ENCODE results near the gene LIPC. TPM values are rescaled to one million over a fixed set of nuclear protein-coding genes. Genes with fewer than 3 reads are reported as not detected.

LIPC gene
- total and polyA plus RNA-seq, 2 donors (not counting 3 experiments of a cell fraction or from before 2014, with no cell fraction given) = not detected

GRCh38 chr15:58589047-58589446, 157.3 kb downstream of the LIPC start:
- POLR2A ChIA-PET = no interaction called here
- intact Hi-C loops (cut with micrococcal nuclease) (no loop called here), dilution Hi-C loops (cut with MboI; ENCODE audit: extremely low pct_ligation_motif_present, low sequenced_read_pairs) (no loop called here)
- no peak overlapping the region for H3K27ac ChIP-seq (ENCODE audit: insufficient read depth, low read depth, low read length)
- CTCF ChIA-PET = interaction anchor here (0.6 kb wide), 1 partner anchor 88 kb away, joined by 4 read pairs; no protein-coding TSS in a partner anchor
- H3K9ac ChIP-seq (replicated peaks; ENCODE audit: extremely low read depth, insufficient read depth, low read length) = no peak overlapping the region
- H3K27me3 ChIP-seq (ENCODE audit: control insufficient read depth in 2 of 2, insufficient read depth in 2 of 2, low read length in 2 of 2) = no peaks in the 10 kb centered on the region
- H2AFZ ChIP-seq (ENCODE audit: low read depth, low read length) = no peak overlapping the region
- FAIRE-seq (no peak), DNase-seq (ENCODE audit: low read depth, low spot score) (no peak)
- no peaks in the 10 kb centered on the region for H3K9me3 ChIP-seq (replicated peaks; ENCODE audit: control insufficient read depth, insufficient read depth, low read length)
- no peaks in the 10 kb centered on the region for H3K4me1 ChIP-seq (ENCODE audit: control insufficient read depth, extremely low read depth, insufficient read depth, low read length)
- H3K4me2 ChIP-seq (ENCODE audit: insufficient read depth, low read length) = no peak overlapping the region
- H4K20me1 ChIP-seq (replicated peaks; ENCODE audit: control insufficient read depth, extremely low read depth, insufficient read depth, low read length) = no peaks in the 10 kb centered on the region
- no TSS peak for BruUV-seq (replicated peaks)
- no peaks in the 10 kb centered on the region for H3K9me1 ChIP-seq (replicated peaks; ENCODE audit: control insufficient read depth, extremely low read depth, insufficient read depth, low read length)
- TF ChIP-seq POLR2AphosphoS5 (IDR thresholded peaks at IDR 0.05; ENCODE audit: insufficient read depth, low read depth, low read length) (no peak), MYC (IDR thresholded peaks at IDR 0.05; ENCODE audit: low read depth, low read length) (no peak), JUN (IDR thresholded peaks at IDR 0.05; ENCODE audit: borderline replicate concordance, insufficient read depth, insufficient read length, low read depth) (no peak), CTCF (IDR thresholded peaks at IDR 0.05; ENCODE audit: extremely low read depth in 1 of 2, insufficient read depth in 1 of 2, low read depth in 1 of 2, low read length in 2 of 2) (no peak), EZH2 (IDR thresholded peaks at IDR 0.05; ENCODE audit: borderline replicate concordance, low read depth, low read length, severe bottlenecking) (no peak), POLR2A (IDR thresholded peaks at IDR 0.05; ENCODE audit: low read depth, low read length) (no peak), MAX (IDR thresholded peaks at IDR 0.05; ENCODE audit: insufficient read depth, insufficient read length) (no peak), GATA2 (IDR thresholded peaks at IDR 0.05; ENCODE audit: insufficient read depth, insufficient read length, low read depth, low read length) (no peak), FOS (IDR thresholded peaks at IDR 0.05; ENCODE audit: borderline replicate concordance, insufficient read depth, low read length) (no peak)
- H3K36me3 ChIP-seq (ENCODE audit: control insufficient read depth in 2 of 2, extremely low read depth in 1 of 2, insufficient read depth in 2 of 2, low read length in 2 of 2) = no peaks in the 10 kb centered on the region
- no peak overlapping the region for H3K4me3 ChIP-seq (replicated peaks in 1 of 3; ENCODE audit: insufficient read depth in 1 of 3, low read depth in 1 of 3, low read length in 3 of 3)
- H3K79me2 ChIP-seq (ENCODE audit: control insufficient read depth, insufficient read depth, low read length) = no peaks in the 10 kb centered on the region

All from endothelial cell of umbilical vein (primary cell).